GM19240 (cell line): ENCODE measurements around the gene TENM4.

Source experiments
- DNase-seq: peaks from one replicate; pipeline ENCODE4 v3.0.0; 2011; ENCODE audit warnings: low spot score; ENCODE audit not compliant: insufficient read length

Gene TENM4

GRCh38 chr11:78764946-78765345, 675.9 kb downstream of the TENM4 start:
- DNase-seq, result no peak

- DNase-seq, result no peak
Measured at GRCh38 chr11:78763664-78764063, 677.2 kb downstream of the TENM4 start.

GRCh38 chr11:78762105-78762504, 678.7 kb downstream of the TENM4 start:
- no peak for DNase-seq

- DNase-seq, result no peak
Measured at GRCh38 chr11:78759071-78759470, 681.8 kb downstream of the TENM4 start.

GRCh38 chr11:78753297-78753696, 687.5 kb downstream of the TENM4 start:
- no peak for DNase-seq

- no peak for DNase-seq
Measured at GRCh38 chr11:78752494-78752893, 688.3 kb downstream of the TENM4 start.

- no peak for DNase-seq
Measured at GRCh38 chr11:78748918-78749690, 691.7 kb downstream of the TENM4 start.

- DNase-seq, result no peak
Measured at GRCh38 chr11:78744949-78745348, 695.9 kb downstream of the TENM4 start.

- DNase-seq, result no peak
Measured at GRCh38 chr11:78744202-78744601, 696.6 kb downstream of the TENM4 start.

GRCh38 chr11:78742430-78742829, 698.4 kb downstream of the TENM4 start:
- no peak for DNase-seq

GRCh38 chr11:78741741-78742140, 699.1 kb downstream of the TENM4 start:
- DNase-seq, result no peak

GRCh38 chr11:78740199-78741071, 700.4 kb downstream of the TENM4 start:
- no peak for DNase-seq

- DNase-seq, result no peak
Measured at GRCh38 chr11:78737891-78738290, 702.9 kb downstream of the TENM4 start.

- no peak for DNase-seq
Measured at GRCh38 chr11:78737301-78737700, 703.5 kb downstream of the TENM4 start.

GRCh38 chr11:78735711-78736110, 705.1 kb downstream of the TENM4 start:
- DNase-seq, result no peak

GRCh38 chr11:78733031-78733430, 707.8 kb downstream of the TENM4 start:
- DNase-seq, result no peak

- DNase-seq, result no peak
Measured at GRCh38 chr11:78732246-78732645, 708.6 kb downstream of the TENM4 start.

- DNase-seq, result no peak
Measured at GRCh38 chr11:78731027-78731426, 709.8 kb downstream of the TENM4 start.

GRCh38 chr11:78730267-78730824, 710.5 kb downstream of the TENM4 start:
- DNase-seq, result no peak

- DNase-seq, result no peak
Measured at GRCh38 chr11:78727816-78728215, 713.0 kb downstream of the TENM4 start.

- no peak for DNase-seq
Measured at GRCh38 chr11:78725200-78725599, 715.6 kb downstream of the TENM4 start.

- DNase-seq, result no peak
Measured at GRCh38 chr11:78722786-78723185, 718.0 kb downstream of the TENM4 start.
